Activated naive CD4-positive, alpha-beta T cell treated with Interleukin-2 at 50 U/mL for 16 hours (primary cell): ENCODE measurements around the gene GHR.

Experiments
- DNase-seq: peaks from one replicate; pipeline ENCODE4 v3.0.0-alpha.2; 2020

The GHR gene

GRCh38 chr5:42423285-42424165, at the start of gene GHR:
Gene GHR (plus strand): TSS chr5:42423439. CDS start chr5:42565875, 142,436 bp downstream.
- peak; percentile 8 for DNase-seq

- DNase-seq, result no peak
Measured at GRCh38 chr5:42374679-42375273, 48.5 kb upstream of the GHR start.

- no peak for DNase-seq
Measured at GRCh38 chr5:42377496-42377895, 45.7 kb upstream of the GHR start.

- DNase-seq, result no peak
Measured at GRCh38 chr5:42381973-42382372, 41.3 kb upstream of the GHR start.

GRCh38 chr5:42387563-42387962, 35.7 kb upstream of the GHR start:
- DNase-seq, result no peak

GRCh38 chr5:42390115-42390514, 33.1 kb upstream of the GHR start:
- DNase-seq, result no peak

- no peak for DNase-seq
Measured at GRCh38 chr5:42392917-42393316, 30.3 kb upstream of the GHR start.

- no peak for DNase-seq
Measured at GRCh38 chr5:42396111-42396510, 27.1 kb upstream of the GHR start.

- DNase-seq, result no peak
Measured at GRCh38 chr5:42397267-42397666, 26.0 kb upstream of the GHR start.

GRCh38 chr5:42399702-42400101, 23.5 kb upstream of the GHR start:
- DNase-seq, result no peak

- DNase-seq, result no peak
Measured at GRCh38 chr5:42400474-42400873, 22.8 kb upstream of the GHR start.

GRCh38 chr5:42403236-42403635, 20.0 kb upstream of the GHR start:
- no peak for DNase-seq

- no peak for DNase-seq
Measured at GRCh38 chr5:42404366-42404765, 18.9 kb upstream of the GHR start.

GRCh38 chr5:42419294-42419693, 3.9 kb upstream of the GHR start:
- DNase-seq, result no peak

GRCh38 chr5:42422656-42423280, 471 bp upstream of the GHR start:
- no peak for DNase-seq

- DNase-seq, result no peak
Measured at GRCh38 chr5:42426016-42426415, 2.8 kb downstream of the GHR start.

- no peak for DNase-seq
Measured at GRCh38 chr5:42429694-42430093, 6.5 kb downstream of the GHR start.

GRCh38 chr5:42434047-42434724, 10.9 kb downstream of the GHR start:
- no peak for DNase-seq

GRCh38 chr5:42436051-42436450, 12.8 kb downstream of the GHR start:
- no peak for DNase-seq

GRCh38 chr5:42454216-42454995, 31.2 kb downstream of the GHR start:
- no peak for DNase-seq

GRCh38 chr5:42461033-42461432, 37.8 kb downstream of the GHR start:
- DNase-seq, result no peak

- DNase-seq, result no peak
Measured at GRCh38 chr5:42461507-42461906, 38.3 kb downstream of the GHR start.

- no peak for DNase-seq
Measured at GRCh38 chr5:42462083-42462482, 38.8 kb downstream of the GHR start.
